HCT116 (cell line): ENCODE measurements around the gene PRKD2.

Source experiments
- CTCF ChIP-seq, 3 experiments: fragments of 200-600 bp in 1 of 3; sonication (generic) in 1 of 3; IDR thresholded peaks in 2 of 3; conservative IDR thresholded peaks in 1 of 3; 2 replicates each; pipeline ENCODE4 v1.5.1; 2012 to 2017; ENCODE audit warnings: low read depth in 2 of 3, low read length in 2 of 3, antibody characterized with exemption in 1 of 3, borderline replicate concordance in 1 of 3, control low read depth in 1 of 3, mild to moderate bottlenecking in 1 of 3, mixed read lengths in 1 of 3, mixed run types in 1 of 3, moderate library complexity in 1 of 3; ENCODE audit not compliant: insufficient read depth in 1 of 3
- EGR1 ChIP-seq: IDR thresholded peaks from 2 replicates; pipeline ENCODE4 v1.6.1; 2012; ENCODE audit warnings: low read depth
- POLR2A ChIP-seq: IDR thresholded peaks from 2 replicates; pipeline ENCODE4 v1.7.0; 2011; ENCODE audit warnings: borderline replicate concordance; ENCODE audit not compliant: insufficient read depth, insufficient read length; ENCODE audit errors: extremely low read depth
- POLR2AphosphoS5 ChIP-seq: IDR thresholded peaks from 2 replicates; pipeline ENCODE4 v1.6.1; 2011; ENCODE audit warnings: mild to moderate bottlenecking, low read depth, low read length, moderate library complexity
- RAD21 ChIP-seq: IDR thresholded peaks from 2 replicates; pipeline ENCODE4 v1.6.1; 2012; ENCODE audit warnings: low read depth, mild to moderate bottlenecking
- REST ChIP-seq: IDR thresholded peaks from 2 replicates; pipeline ENCODE4 v1.6.1; 2012; ENCODE audit warnings: low read depth
- SRF ChIP-seq: IDR thresholded peaks from 2 replicates; pipeline ENCODE4 v1.6.1; 2012; ENCODE audit warnings: low read depth
- ZBTB33 ChIP-seq: IDR thresholded peaks from 2 replicates; pipeline ENCODE4 v1.6.1; 2011; ENCODE audit warnings: mild to moderate bottlenecking, low read length, moderate library complexity; ENCODE audit not compliant: insufficient replicate concordance; ENCODE audit errors: extremely low read depth

- TF ChIP-seq POLR2A = no peak
- no peak for TF ChIP-seq CTCF (IDR thresholded peaks at IDR 0.05 in 2 of 3, conservative IDR thresholded peaks at IDR 0.05 in 1 of 3; ENCODE audit: borderline replicate concordance in 1 of 3, insufficient read depth in 1 of 3, low read depth in 2 of 3, low read length in 2 of 3)
- no peak for TF ChIP-seq POLR2AphosphoS5
- TF ChIP-seq SRF = no peak
- TF ChIP-seq EGR1 = no peak
- TF ChIP-seq RAD21 = no peak
- no peak for TF ChIP-seq ZBTB33
- no peak for TF ChIP-seq REST
These were observed 7.6 kb upstream of the PRKD2 start for GRCh38 chr19:46724468-46724867.
